ENCODE measurements around the gene LNPK.
"Not testable (repeated sequence)": the region's sequence is repeated elsewhere in the genome, so short reads cannot be mapped to it uniquely, and the experiment has no call there.

LNPK gene, protein sequence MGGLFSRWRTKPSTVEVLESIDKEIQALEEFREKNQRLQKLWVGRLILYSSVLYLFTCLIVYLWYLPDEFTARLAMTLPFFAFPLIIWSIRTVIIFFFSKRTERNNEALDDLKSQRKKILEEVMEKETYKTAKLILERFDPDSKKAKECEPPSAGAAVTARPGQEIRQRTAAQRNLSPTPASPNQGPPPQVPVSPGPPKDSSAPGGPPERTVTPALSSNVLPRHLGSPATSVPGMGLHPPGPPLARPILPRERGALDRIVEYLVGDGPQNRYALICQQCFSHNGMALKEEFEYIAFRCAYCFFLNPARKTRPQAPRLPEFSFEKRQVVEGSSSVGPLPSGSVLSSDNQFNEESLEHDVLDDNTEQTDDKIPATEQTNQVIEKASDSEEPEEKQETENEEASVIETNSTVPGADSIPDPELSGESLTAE

GRCh38 chr2:176001916-176002687, at the start of gene LNPK:
TSS of gene LNPK (minus strand) at chr2:176002267. CDS start at chr2:175995584, 6,683 bp downstream.
- peak; percentile 97 for DNase-seq

DNA sequence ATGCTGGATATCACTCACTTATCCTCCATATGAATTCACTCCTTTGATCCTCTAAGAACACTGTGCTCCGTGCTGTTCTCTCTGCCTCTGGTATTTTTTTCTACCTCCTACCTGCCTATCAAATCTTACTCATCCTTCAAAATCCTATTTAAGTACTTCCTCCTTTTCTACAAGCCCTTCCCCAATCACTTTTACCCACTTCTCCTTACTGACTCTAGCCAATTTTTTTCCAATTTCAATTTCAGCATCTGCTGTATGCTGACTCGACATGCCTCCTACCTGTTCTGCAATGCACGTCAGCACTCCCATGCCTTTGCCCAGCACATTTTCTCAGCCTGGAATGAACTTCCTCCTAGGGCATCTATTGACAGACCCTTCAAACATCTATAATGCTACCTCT, 37.3 kb upstream of the LNPK start:
- DNase-seq = no peak

GRCh38 chr2:176038694-176039093, 36.6 kb upstream of the LNPK start:
- no peak for DNase-seq

DNA sequence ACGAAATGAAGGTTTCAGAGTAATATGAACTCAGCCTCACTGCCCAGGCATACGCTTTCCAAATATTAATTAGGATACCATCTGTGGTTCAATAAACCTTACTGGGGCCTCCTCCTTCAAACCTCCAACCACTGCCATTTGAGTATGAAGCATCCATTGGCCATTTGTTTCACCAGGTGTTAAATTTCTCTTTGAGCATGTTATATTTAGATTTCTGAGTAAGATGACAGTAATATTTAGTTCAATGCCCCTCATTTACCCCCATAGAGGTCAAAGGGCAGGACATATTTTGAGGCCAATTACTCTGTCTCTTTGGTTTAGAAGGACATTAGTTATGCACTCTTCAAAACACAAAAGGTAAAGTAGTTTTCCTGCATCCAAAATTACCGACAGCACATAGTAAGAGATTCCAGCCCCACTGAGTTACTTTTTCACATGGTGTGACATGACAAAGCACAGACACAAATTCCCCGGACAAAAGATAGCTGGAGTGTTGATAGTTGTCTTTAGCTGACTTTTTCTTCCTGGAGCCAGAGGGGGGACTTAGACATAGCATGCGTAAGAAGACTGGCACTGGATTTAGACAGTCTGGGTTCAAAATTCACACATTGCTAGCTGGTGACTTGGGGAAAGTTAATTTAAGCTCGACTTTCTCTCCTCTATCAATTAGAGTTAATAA, 33.1 kb upstream of the LNPK start:
- DNase-seq = no peak

- no peak for DNase-seq
Measured at GRCh38 chr2:176027806-176028205, 25.7 kb upstream of the LNPK start.

DNA sequence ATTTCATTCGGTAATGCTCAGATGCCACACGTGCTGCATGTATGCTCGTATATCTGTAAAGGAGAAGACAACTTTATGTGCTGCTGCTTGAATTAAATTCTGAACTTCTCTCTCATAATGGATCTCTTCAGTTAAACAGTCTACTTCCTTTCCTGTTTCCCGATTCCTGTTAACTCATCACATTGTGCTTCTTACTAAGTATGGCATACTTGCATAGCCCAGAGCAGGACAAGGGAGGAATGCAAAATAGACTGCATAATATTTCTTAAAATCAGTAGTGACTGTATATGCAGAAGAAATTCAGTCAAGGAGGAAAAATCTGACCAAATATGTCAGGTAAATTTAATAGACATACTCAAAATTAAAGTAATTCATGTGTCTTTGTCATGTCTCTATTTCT, 23.9 kb upstream of the LNPK start:
- no peak for DNase-seq

DNA sequence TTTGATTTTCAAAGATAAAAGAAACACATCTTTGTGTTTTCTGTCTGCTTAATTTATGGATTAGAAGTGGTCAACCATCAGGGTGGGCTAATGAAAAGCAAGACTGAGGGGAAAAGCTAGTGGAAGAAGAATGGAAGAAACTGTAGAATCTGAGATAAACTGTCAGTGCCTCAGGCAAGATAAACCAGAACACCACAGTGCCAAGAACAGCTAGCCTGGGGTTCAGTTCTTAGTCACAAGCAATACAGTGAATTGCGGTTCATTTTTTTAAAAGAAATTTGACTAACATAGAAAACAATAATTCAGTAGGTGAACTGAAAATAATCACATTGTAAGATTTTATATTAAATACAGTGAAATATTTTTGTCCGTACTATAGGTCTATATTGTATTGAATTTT, 22.0 kb upstream of the LNPK start:
- DNase-seq = no peak

DNA sequence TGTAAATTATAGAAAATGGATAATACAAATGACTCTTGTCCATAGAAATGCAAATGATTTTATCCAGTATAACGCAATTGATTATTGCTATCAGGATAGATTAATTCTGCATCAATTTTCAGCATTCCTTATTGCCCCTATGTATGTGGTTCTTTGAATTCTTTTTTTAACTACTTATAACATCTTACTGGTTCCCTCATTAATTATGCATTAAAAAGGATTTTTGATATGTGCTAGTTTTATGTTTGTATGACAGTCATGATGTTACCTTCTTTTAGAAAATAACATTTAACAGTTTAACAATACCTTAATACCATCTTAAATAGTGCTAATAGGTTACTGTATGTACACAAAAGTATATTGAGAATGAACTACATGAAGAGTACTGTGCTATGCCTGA, 20.0 kb upstream of the LNPK start:
- no peak for DNase-seq

- no peak for DNase-seq
Measured at GRCh38 chr2:176020400-176020799, 18.3 kb upstream of the LNPK start.

- no peak for DNase-seq
Measured at GRCh38 chr2:176018708-176019107, 16.6 kb upstream of the LNPK start.

DNA sequence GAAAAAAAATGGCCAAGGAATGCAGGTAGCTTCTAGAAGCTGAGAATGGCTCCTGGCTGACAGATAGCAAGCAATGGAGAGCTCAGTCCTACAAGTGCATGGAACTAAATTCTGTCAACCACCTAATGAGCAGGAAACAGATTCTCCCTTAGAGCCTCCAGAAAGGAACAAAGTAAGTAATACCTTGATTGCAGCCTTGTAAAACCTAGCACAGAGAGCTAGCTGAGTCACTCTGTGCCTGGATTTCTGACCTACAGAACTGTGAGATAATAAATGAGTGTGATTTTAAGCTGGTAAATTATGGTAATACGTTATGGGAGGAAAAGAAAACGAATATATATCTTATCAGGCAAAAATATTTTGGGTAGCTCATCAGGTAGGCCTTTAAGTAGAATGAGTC, 7.4 kb upstream of the LNPK start:
- no peak for DNase-seq

DNA sequence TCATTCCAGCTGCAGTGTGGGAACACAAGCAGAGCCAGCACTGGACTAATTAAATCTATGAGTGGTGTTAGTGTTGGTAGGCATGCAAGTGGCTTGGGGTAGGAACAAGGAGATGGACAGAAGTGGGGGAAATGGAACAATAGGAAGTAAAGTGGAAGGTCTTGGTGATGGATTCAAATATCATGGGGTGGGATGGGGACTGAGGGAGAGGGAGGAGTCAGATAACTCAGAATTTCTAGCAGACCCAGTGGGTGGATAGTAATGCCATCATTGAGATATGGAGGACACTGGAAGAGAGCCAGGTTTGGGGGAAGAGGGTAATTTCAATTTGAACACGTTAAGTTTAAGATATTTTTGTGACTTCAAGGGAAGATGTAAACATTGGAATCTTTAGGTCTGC, 2.9 kb upstream of the LNPK start:
- DNase-seq = no peak

DNA sequence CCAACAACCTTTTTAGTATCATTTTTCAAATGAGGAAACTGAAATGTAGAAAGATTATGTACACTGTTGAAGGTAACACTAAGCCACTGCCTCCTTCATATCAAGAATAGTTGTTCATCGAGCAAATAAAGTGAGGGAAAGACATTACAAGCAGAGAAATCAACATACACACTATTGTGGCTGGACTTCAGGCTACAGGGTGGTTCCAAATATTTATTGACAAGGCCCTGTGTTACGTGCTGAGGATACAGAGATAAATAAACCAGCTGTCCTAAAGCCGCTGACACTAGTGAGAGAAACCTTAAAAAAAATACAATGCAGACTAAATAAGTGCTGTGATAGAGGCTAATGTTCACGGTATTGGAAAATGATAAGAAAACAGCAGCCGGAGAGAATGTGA, 1.9 kb upstream of the LNPK start:
- DNase-seq = no peak

GRCh38 chr2:176002688-176003210, 682 bp upstream of the LNPK start:
- no peak for DNase-seq

- DNase-seq = peak; percentile 82
Measured at GRCh38 chr2:176001281-176001915, 669 bp downstream of the LNPK start.

GRCh38 chr2:175999283-175999819, 2.7 kb downstream of the LNPK start:
- no peak for DNase-seq

- DNase-seq = no peak
Measured at GRCh38 chr2:175990099-175990498, 12.0 kb downstream of the LNPK start.

DNA sequence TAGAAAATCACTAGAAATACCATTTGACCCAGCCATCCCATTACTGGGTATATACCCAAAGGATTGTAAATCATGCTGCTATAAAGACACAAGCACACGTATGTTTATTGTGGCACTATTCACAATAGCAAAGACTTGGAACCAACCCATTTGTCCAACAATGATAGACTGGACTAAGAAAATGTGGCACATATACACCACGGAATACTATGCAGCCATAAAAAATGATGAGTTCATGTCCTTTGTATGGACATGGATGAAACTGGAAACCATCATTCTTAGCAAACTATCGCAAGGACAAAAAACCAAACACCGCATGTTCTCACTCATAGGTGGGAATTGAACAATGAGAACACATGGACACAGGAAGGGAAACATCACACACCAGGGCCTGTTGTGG, 14.9 kb downstream of the LNPK start:
- not testable (repeated sequence) for DNase-seq

DNA sequence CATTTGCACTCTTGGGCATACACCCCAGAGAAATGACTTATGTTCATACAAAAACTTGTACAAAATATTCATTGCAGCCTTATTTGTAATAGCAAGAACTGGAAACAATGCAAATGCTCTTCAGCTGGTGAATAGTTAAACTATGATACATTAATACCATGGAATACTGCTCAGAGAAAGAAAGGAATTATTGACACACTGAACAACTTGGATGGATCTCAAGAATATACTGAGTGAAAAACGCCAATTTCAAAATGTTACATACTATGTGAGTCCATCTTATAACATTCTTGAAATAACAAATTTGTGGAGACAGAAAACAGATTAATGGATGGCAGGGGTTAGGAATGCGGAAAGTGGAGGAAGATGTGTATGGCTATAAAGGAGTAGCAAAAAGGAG, 17.2 kb downstream of the LNPK start:
- DNase-seq = no peak

- DNase-seq = no peak
Measured at GRCh38 chr2:175981551-175981950, 20.5 kb downstream of the LNPK start.

GRCh38 chr2:175976391-175977157, 25.5 kb downstream of the LNPK start:
- no peak for DNase-seq

GRCh38 chr2:175973373-175973772, 28.7 kb downstream of the LNPK start:
- no peak for DNase-seq

Measured in activated effector memory CD4-positive, alpha-beta T cell treated with anti-CD3 and anti-CD28 coated beads, Interleukin-2, amount 50 U/mL, for 16 hours (primary cell).